Measurements from ENCODE around the gene MYH7.

MYH7 gene

GRCh38 chr14:23447361-23448350 is 12.2 kb upstream of the MYH7 start:
- no peak for DNase-seq (ENCODE audit: extremely low read depth, low read depth)
- TF ChIP-seq CTCF (IDR thresholded peaks at IDR 0.05; ENCODE audit: low read depth, low read length) = no peak

GRCh38 chr14:23446291-23446851 is 10.9 kb upstream of the MYH7 start:
- no peak for TF ChIP-seq CTCF (IDR thresholded peaks at IDR 0.05; ENCODE audit: low read depth, low read length)
- no peak for DNase-seq (ENCODE audit: extremely low read depth, low read depth)

GRCh38 chr14:23445773-23446172 is 10.3 kb upstream of the MYH7 start:
- TF ChIP-seq CTCF (IDR thresholded peaks at IDR 0.05; ENCODE audit: low read depth, low read length) = no peak
- no peak for DNase-seq (ENCODE audit: extremely low read depth, low read depth)

DNA sequence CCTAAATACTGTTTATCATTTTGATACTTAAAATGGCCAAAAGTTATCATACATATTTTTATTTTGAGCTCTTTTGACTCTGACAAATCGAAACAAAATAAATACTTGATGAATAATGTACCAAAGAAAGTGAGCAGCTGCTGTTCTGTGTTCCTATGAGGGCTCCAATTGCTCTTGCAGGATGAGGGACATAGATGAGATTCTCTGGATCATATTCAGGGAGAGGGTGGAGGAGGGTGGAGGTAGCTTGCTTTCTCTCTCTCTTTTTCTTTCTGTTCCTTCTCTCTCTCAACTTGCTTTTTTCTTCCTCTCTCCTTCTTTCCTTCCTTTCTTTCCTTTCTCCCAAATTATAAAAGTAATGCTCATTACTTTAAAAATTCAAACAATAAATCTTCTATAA is 8.9 kb upstream of the MYH7 start:
- no peak for DNase-seq (ENCODE audit: extremely low read depth, low read depth)
- TF ChIP-seq CTCF (IDR thresholded peaks at IDR 0.05; ENCODE audit: low read depth, low read length) = no peak

- TF ChIP-seq CTCF (IDR thresholded peaks at IDR 0.05; ENCODE audit: low read depth, low read length) = no peak
- DNase-seq (ENCODE audit: extremely low read depth, low read depth) = no peak
Observed at GRCh38 chr14:23443881-23444280, 8.4 kb upstream of the MYH7 start.

DNA sequence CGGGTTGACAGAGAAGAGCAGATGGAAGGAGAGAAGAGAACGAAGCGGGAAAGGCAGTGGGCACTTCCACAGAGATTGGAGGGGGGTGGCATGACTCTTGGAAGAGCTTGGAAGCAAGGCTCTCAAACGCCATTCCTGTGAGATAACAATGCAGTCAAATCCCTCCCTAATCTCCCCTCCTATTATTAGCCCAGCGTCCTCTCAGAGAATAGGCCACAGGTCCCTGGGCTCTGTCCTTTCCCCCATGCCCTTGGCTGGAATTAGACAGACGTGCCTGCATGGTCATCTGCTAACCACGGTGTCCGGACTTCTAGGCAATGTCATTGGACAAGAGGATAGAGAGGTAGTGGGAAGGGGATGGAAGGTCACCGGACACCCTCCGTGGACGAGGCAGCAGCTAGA is 8.0 kb upstream of the MYH7 start:
- no peak for TF ChIP-seq CTCF (IDR thresholded peaks at IDR 0.05; ENCODE audit: low read depth, low read length)

DNA sequence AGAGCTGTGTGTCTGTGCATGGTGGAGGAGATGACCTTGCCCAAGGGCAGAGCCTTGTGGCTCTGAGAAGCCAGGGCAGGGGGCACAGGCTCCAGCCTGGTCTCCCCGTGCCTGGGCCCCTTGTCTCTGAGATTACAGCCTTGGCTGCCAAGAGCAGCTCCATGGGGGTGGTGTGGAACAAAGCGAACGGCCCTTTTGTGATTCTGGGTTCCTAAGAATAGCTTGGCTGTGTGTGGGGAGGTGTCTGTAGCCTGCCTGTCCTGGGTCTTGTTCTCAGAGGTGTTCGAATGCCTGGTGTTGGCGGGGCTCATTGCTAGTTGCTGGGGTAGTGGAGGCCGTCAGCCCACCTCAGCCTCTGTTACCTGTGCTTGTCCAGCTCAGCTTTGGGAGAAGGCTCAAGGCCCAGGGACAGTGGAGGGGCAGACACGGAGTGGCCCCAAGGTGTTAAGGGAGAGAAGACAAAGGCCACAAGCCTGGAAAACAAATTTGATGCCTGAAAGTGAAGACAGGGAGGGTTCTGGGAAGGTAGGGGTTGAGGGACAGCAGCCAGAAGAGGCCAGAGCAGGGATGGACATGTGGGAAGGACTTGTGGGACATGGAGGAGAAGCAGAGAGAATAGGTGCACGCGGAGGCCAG is 7.4 kb upstream of the MYH7 start:
- no peak for DNase-seq (ENCODE audit: extremely low read depth, low read depth)

More for the DNA sequence above, 8.0 kb upstream of the MYH7 start:
- DNase-seq (ENCODE audit: extremely low read depth, low read depth) = no peak

More for the DNA sequence above, 7.4 kb upstream of the MYH7 start:
- TF ChIP-seq CTCF (IDR thresholded peaks at IDR 0.05; ENCODE audit: low read depth, low read length) = no peak
